ENCODE results near the gene SF1.

SF1 gene

GRCh38 chr11:64801561-64802369 is 23.4 kb upstream of the SF1 start:
- no peak for DNase-seq (ENCODE audit: low spot score)

DNA sequence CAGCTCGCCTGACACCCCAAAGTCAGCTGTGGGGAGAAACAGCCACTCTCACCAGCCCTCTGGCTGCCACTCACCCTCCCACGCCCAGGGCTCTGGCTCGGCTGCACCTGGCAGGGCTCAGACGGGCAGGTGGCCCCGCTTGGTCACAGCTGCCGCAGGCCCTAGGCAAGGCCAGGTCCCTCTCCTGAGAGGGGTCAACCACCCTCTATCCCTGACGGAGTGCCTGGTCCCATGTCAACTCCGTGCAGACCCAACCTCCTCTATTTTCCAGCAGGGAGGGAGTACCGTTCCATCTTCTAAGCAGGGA is 22.8 kb upstream of the SF1 start:
- no peak for DNase-seq (ENCODE audit: low spot score)

DNA sequence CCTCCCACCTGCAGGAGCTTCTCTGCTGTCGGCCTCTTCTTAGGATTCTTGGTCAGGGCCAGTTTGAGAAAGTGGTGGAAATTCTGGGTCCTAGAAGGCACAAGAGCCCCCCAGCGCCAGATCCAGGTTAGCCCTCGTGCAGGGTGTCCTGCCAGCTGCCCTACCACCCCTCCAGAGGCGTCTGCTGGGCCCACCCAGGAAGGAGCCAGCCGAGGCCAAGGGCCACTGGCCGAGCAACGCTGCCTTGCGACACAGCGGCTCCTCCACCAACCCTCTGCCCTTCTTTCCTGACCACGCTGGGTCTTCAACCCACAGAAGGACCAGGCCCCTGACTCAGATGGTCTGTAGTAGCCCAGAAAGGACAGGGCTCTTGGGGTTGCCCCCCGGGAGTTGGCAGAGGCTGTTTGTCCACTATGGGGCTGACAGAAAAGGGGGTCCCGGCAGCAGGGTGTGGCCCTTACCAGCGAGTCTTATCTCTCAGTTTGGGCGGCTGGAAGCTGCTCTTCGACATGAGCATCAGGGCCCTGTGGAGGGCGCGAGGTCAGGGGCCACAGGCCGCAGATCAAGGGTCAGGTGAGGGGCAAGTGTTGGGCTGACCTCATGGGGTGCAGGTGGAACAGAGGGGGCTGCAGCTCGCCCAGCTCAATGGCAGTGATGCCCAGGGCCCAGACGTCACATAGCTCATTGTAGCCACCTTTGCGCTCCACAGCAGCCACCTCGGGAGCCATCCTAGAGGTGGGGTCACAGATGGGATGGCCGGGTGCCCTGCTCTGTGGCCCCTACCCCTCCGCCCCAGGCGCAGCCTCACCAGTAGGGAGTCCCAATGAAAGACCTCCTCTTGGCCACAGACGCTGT is 22.2 kb upstream of the SF1 start:
- DNase-seq (ENCODE audit: low spot score), result no peak

GRCh38 chr11:64799623-64800302 is 21.4 kb upstream of the SF1 start:
- DNase-seq (ENCODE audit: low spot score), result no peak

GRCh38 chr11:64799256-64799622 is 20.9 kb upstream of the SF1 start:
- no peak for DNase-seq (ENCODE audit: low spot score)

- no peak for DNase-seq (ENCODE audit: low spot score)
Measured at GRCh38 chr11:64796757-64797541, 18.6 kb upstream of the SF1 start.

GRCh38 chr11:64796047-64796756 is 17.9 kb upstream of the SF1 start:
- no peak for DNase-seq (ENCODE audit: low spot score)

GRCh38 chr11:64794526-64794925 is 16.2 kb upstream of the SF1 start:
- no peak for DNase-seq (ENCODE audit: low spot score)

- DNase-seq (ENCODE audit: low spot score), result no peak
Measured at GRCh38 chr11:64793271-64794160, 15.2 kb upstream of the SF1 start.

DNA sequence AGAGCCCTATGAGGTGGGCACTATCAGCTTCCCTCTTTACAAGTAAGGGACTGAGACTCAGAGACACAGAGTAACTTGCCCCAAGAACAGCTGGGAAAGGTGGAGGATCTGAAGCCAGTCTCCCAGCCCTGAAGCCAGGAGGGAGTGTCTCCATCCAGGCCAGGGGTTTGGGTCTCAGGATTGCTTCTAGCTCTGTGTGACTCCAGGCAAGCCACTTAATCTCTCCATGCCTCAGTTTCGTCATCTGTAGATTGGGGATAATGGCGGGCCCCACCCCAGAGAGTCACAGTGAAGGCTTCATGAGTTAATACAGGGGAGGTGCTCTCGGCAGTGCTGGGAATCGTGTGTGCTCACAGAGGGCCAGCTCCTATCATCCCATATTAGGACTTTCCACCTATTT is 14.1 kb upstream of the SF1 start:
- no peak for DNase-seq (ENCODE audit: low spot score)

DNA sequence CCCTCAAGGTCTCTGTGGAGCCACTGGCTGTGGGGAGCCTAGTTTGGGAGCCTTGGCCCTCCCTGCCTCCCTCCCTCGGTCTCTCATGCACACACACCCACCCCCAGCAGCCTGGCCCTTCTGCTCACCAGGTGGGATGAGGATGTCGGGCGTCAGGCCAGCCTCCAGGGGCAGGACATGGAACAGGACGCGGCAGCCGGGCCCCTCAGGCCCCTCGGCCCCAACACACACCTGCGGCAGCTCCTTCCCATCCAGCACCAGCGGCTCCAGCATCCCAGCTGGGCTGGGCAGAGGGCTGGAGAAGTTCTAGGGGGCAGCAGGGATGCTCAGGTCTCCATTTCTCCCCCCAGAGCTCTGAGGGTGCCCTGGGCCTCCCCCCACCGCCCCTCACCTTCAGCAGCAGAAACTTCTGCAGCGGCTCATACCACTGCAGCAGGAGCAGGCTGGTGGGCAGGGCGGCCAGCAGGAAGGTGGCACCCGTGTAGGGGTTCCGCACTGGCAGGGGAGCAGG is 13.5 kb upstream of the SF1 start:
- DNase-seq (ENCODE audit: low spot score), result no peak

- DNase-seq (ENCODE audit: low spot score), result no peak
Measured at GRCh38 chr11:64790205-64791095, 12.1 kb upstream of the SF1 start.

DNA sequence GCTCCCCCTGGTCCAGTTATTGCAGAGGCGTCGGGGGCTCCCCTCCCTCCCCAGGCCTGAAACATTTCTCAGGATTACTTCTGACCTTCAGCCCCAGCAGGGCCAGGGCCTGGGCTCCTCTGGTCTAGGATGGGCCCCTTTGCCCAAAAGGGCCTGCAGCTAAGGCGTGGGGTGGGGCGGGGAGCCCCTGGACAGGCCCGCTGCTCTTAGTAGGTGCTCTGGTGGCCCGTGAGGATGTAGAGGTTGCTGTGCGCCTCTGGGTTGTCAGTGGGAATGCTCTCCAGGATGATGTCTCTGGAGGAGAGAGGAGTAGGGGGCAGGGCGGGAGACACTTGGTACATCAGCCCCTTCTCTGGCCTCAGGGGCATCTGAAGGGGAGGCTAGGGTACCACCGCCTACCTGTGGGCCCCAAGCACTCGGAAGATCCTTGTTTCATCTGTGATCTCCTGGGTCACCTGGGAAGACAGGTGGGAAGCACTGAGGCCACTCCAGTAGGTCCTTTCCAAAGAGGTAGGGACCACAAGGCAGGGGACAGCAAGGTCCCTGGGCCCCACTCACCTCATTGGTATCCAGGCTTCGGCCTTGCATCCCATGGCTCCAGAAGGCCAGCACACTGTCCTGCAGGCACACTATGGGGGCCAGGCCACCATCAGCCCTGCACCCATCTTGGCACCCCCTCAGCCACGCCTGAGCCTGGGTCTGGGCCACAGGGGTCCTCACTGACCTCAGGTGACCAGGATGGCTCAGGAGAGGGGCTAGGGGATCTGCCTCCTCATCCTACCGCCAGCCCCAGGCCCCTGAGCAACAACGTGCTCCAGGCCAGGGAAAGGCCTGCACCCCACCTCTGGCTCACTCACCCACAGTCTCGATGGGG is 11.2 kb upstream of the SF1 start:
- no peak for DNase-seq (ENCODE audit: low spot score)

- no peak for DNase-seq (ENCODE audit: low spot score)
Measured at GRCh38 chr11:64788321-64789215, 10.2 kb upstream of the SF1 start.

DNA sequence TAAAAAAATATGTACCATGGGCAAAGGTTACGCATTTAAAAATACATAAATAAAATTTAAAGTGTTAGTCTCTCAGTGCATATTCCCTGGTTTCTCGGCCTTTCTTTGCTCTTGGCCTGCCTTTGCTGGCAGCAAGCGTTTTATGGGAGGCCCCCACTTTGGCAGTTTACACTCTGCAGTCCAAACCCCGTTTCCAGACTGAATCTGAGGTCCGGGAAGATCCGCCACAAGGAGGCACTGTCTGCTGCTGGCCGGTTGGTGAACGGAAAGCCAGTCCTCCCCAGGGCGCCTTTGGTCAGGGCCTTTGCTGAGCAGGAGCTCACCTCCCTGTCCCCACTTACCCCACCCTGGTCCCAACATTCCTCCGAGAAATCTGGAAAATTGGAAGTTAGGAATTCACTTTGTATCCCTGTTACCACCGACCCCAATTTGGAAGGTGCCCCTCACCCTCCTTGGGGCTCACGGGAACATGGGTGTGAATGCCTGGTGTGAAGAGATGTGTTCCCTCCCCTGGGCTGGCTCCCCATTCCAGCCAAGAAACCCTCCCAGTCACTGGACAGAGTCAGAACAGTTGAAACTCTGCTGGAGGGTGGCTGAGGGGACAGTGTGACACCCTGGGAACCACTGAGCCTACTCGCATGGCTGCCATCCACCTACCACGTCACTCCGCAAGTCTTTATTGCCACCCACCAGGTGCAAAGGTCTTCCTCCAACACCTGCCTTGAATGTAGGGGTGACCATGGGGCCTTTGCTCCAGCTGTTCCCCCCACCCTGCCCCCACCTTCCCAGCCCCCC is 9.4 kb upstream of the SF1 start:
- DNase-seq (ENCODE audit: low spot score), result no peak

DNA sequence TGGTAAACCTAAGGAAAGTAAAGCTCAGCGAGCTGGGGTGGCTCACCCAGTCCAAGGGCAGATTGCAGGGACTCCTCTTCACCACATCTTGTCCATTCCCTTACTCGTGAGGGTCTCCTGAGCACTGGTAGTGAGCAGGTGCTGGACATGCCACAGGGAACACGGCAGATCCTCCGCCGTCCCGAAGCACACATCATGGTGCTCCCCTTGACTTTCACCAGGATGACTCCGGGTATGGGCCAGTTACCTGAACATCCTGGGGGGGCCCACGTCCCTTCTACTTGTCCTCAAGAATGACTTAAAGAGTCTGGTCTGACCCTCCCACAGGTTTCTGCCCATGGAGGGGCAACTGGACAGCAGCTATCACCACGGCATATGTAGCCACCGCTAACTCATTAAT is 8.0 kb upstream of the SF1 start:
- no peak for DNase-seq (ENCODE audit: low spot score)
